22Rv1 (cell line): ENCODE results near the gene RPP25.

Experiments
- H3K27ac ChIP-seq: fragments of 450-650 bp; 2 replicates; pipeline ENCODE4 v1.5.1; 2017
- ZFX ChIP-seq: fragments of 450-650 bp; IDR thresholded peaks from 2 replicates; pipeline ENCODE4 v1.6.1; 2017; ENCODE audit warnings: antibody characterized with exemption, borderline replicate concordance
- TF ChIP-seq, protein P1 (sequence below): fragments of 450-650 bp; IDR thresholded peaks from 2 replicates; pipeline ENCODE4 v1.5.1; 2017; ENCODE audit warnings: mild to moderate bottlenecking

RPP25 gene

DNA sequence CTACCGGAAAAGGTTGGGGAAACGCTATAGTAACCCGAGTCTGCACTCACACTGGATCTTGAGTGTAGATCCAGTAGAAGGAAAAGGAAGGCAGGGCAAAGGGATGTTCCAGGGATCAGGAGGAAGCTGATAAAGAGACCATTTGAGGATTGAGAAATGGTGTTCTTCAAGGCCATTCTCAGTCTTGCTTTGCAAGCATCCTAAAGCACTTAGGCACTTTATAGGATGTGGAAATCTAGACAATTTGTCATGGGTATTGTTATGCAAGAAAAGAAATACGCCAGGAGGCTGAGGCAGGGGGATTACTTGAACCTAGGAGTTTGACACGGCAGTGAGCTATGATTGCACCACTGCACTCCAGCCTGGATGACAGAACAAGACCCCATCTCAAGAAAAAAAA lies 25.6 kb upstream of the RPP25 start:
- H3K27ac ChIP-seq, result no peak overlapping the region
- TF ChIP-seq, protein P1, sequence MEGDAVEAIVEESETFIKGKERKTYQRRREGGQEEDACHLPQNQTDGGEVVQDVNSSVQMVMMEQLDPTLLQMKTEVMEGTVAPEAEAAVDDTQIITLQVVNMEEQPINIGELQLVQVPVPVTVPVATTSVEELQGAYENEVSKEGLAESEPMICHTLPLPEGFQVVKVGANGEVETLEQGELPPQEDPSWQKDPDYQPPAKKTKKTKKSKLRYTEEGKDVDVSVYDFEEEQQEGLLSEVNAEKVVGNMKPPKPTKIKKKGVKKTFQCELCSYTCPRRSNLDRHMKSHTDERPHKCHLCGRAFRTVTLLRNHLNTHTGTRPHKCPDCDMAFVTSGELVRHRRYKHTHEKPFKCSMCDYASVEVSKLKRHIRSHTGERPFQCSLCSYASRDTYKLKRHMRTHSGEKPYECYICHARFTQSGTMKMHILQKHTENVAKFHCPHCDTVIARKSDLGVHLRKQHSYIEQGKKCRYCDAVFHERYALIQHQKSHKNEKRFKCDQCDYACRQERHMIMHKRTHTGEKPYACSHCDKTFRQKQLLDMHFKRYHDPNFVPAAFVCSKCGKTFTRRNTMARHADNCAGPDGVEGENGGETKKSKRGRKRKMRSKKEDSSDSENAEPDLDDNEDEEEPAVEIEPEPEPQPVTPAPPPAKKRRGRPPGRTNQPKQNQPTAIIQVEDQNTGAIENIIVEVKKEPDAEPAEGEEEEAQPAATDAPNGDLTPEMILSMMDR, result no peak
- no peak for TF ChIP-seq ZFX

DNA sequence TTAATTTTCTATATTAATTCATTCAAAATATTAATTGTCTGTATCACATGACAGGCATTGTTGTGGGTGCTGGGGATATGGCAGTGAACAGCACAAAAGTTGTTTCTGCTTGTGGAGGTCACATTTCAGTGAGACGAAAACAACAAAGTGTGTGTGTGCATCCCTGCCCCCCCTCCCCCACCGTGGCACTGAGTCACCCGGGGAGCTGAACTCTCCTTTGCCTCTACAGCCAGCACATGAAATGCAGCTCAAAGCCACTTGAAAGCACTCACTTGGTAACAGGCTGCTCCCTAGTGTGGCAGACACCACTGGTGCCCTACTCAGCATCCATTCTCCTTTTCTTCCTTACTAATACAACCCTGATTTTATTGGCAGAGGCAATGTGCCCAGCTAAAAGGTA lies 21.9 kb upstream of the RPP25 start:
- no peak overlapping the region for H3K27ac ChIP-seq
- TF ChIP-seq ZFX, result no peak
- TF ChIP-seq, protein P1, result no peak

DNA sequence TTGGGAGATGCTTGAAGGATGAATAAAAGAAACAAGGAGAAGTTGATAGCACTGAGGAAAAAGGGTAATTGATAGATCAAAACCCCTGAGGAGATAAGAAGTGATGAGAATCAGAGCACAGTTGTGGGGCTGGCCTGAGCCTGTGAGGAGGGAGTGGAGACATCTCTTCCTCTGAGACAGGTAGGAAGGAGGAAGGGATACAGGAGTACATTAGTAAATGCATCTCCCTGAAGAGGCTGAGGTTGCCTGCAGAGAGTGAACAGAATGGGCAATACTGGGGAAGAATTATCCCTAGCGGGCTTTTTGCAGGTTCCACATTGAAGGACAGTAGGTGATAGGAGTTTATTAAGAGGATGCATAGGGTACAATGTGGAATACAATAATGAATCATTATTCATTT lies 21.5 kb upstream of the RPP25 start:
- TF ChIP-seq, protein P1, result no peak
- TF ChIP-seq ZFX, result no peak

DNA sequence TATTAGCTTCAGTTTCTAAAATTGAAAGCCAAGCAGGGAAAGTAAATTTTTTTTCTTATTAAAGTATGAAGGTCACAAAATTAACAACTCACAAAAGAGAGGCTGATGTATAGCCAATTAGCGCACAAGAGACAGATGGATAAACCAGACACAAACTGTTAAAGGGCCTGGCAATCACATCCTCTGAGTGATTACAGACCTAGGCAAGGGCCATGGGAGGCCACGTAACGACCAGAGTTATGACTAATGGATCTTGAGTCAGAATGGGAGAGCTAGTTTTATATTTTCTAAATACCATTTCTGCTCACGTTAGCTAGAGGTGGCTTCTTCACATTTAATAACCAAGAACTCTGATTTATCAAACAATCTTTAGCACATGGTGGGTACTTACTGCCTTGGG lies 21.0 kb upstream of the RPP25 start:
- no peak overlapping the region for H3K27ac ChIP-seq
- no peak for TF ChIP-seq ZFX
- TF ChIP-seq, protein P1, result no peak

More for the DNA sequence above, 21.5 kb upstream of the RPP25 start:
- no peak overlapping the region for H3K27ac ChIP-seq

DNA sequence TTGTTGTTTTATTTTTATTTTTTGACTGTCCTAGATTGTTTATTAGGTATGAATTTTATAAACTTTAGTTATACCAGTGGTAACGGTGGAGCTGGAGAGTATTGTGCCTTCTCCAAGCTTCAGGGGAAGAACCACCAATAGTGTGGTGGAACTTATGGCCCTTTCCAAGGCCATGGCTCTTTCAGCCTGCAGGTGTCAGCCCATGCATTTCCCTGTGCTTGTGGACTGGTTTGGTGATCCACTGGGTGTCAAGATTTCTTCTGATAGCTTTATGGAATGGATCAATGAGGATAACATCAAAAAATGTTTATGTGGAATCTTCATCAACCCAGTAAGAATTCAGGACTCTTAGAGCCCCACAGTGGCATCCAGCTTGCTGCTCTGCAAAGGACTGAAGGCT lies 19.6 kb upstream of the RPP25 start:
- TF ChIP-seq ZFX, result no peak
- TF ChIP-seq, protein P1, result peak; percentile 8; the same call in 1 of the 2 replicates
- H3K27ac ChIP-seq, result no peak overlapping the region

DNA sequence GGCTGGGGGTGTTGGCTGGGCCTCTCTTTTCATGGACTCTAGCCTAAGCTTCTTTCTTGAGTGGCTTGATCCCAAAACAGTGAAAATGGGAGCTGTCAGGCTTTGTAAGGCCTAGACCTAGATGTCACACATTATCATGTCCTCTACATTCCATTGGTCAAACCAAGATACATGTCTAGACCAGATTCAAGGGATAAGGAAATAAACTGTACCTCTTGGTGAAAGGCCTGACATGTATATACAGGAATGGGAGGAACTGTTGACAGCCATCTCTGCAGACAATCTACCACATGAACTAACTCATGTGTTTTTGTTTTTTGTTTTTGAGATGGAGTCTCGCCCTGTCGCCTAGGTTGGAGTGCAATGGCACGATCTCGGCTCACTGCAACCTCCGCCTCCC lies 11.1 kb upstream of the RPP25 start:
- H3K27ac ChIP-seq, result no peak overlapping the region
- TF ChIP-seq, protein P1, result no peak

DNA sequence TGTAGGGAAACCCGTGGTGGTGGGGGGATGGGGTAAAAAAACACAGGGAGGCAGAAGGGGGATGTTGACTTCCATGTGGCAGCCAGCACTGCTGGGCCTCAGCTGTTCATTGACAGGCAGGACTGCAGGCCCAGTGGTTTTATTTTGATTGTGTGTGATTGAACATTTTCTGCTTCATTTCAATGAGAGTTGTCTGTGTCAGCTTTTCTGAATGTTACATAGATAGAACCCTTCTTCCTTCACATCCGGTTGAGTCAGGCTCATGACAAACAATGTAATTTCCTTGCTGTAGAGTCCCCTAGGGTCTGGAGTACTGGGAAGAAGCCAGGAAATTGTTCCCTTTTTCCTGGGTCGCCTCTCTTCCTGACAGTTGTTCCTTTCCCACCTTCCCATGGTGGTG lies 8.2 kb upstream of the RPP25 start:
- TF ChIP-seq ZFX, result no peak
- TF ChIP-seq, protein P1, result no peak
- H3K27ac ChIP-seq, result no peak overlapping the region
